Measurements from ENCODE around the gene RFPL3.
"Not testable (repeated sequence)": the region's sequence is repeated elsewhere in the genome, so short reads cannot be mapped to it uniquely, and the experiment has no call there.

Gene RFPL3
- 0 reads per million in 2 donors for total RNA-seq

DNA sequence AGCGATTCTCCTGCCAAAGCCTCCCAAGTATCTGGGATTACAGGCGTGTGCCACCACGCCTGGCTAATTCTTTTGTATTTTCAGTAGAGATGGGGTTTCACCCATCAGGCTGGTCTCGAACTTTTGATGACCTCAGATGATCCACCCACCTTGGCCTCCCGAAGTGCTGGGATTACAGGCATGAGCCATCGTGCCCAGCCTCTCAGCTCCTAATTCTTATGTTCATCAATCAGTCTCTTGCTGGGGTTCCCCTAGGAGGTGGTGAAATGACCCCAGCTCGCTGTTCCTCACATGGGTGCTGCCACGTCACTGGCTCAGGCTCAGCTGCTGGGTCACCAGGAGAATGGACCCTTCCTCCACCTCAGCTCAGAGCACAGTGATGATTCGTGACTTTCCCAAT lies at the start of gene RFPL3:
Gene RFPL3 (plus strand): TSS at position 301 of the 400 bp plus-strand sequence. CDS start 205 bp downstream, outside the sequence.
- DNase-seq, result not testable (repeated sequence)

DNA sequence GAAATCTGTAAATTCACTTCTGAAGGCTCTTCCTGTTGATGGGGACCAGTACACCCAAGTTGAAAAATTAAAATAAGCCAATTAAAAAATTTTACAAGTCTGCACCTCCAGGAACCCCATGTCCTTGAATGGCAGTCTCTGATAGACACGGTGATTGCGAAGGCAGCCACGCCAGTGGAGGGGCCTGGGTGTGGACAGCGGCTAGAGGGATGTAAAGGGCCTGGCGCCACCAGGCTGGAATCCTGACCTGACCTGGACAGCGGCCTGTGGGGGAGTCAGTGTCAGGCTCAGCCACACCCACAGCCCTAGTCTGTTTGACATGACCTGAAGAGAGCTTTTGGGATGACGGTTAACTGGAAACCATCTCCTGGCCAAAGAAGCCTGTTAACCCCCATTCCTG lies 49.5 kb upstream of the RFPL3 start:
- DNase-seq, result no peak

- no peak for DNase-seq
Observed at GRCh38 chr22:32308934-32309333, 48.7 kb upstream of the RFPL3 start.

DNA sequence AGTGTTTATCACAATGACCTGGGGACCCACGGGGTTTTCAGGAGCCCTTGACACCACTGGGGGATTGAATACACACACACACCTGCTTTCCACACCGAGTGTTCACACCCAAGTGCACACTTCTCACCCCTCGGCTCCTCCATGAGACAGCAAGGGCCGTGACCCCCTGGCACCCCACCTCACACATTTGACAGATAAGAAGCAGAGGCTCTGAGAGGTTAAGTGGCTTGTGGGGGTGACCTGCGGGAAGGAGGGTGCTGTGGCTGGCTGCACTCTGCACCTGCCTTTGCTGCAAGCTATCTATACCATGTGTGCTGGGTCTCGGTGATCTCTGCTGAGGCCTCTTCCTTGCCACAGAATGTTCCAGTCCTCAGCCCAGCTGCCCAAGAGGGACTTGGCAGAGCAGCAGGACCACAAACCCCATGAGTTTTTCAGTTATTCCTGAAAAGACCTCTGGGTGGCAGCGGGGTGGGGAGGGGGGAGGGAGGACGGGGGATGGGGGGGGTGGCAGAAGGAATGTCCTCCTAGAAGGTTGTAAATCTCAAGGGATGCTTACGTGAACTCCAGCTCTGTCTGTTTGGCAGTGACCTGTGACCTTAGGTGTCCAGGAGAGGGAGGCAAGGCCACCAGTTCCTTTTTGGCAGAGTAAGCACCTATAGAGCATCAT lies 47.9 kb upstream of the RFPL3 start:
- no peak for DNase-seq

DNA sequence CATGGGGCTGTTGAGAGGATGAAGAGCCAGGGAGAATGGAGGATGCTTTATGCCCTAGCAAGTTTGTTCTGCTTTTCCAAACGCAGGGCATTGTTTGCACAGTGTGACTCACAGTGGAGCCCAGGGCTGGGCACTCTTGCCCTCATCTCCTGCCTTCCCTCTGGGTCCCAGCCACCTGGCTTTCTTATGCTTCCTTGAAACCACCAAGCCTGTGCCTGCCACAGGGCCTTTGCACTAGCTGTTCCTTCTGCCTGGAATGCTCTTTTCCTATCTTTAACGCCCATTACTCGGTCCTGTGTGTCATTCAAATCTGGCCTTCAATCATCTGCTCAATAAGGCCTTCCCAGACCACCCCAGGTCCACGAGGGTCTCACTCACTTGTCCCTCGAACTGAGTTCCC lies 46.9 kb upstream of the RFPL3 start:
- DNase-seq, result no peak

DNA sequence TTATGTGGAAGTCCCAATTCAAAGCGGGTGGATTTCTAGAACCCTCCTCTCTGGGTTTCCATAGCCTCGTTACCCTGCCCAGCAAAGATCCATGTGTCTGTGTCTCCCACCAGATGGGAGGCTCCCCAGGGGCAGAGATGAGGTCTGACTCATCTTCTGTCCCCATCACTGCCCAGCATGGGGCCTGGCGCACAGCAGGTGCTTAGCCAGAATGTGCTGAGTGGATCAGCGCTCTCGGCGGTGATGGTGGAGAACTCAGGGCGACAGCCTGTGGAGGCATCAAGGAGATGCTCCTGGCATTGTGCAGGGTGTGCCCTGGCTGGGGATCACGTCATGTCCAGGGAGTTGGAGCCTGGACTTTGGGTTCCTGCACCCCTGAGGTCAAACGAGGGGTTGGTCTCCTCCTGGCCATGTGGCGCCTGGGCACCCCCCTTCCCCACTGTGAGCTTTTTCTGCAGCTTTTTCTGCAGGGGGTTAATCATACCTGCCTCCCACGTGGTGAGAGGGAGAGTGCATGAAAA lies 46.1 kb upstream of the RFPL3 start:
- no peak for DNase-seq

DNA sequence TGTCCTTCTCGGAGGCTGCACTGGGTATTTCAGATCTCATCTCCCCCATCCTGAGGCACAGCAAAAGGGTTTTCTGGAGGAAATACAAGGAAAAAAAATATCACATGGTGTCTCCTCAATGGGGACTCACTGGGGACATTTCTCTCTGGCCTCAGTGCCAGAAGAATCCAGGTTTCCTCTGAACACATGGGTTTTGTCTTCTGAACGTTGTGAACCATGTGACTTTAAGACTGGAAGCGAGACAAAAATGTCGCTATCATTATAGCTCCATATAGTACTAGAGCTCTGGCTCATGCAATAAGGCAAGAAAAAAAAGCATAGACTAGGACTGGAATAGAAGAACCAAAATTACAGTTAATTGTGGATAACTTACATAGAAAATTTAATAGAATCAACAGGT lies 44.9 kb upstream of the RFPL3 start:
- no peak for DNase-seq

- DNase-seq, result no peak
Observed at GRCh38 chr22:32313532-32313931, 44.1 kb upstream of the RFPL3 start.

DNA sequence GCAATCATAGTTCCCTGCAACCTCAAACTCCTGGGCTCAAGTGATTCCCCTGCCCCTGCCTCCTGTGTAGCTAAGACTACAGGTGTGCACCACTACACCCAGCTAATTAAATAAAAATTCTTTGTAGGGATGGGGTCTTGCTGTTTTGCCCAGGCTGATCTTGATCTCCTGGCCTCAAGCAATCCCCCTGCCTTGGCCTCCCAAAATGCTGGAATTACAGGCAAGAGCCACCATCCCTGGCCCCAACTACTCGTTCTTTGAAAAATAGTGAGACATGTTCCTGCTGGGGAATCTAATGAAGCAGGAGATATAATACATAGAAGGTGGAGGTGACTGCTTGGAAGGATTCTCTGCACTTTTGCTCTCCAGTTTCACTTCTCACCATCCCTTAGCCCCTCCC lies 40.1 kb upstream of the RFPL3 start:
- no peak for DNase-seq

- DNase-seq, result no peak
Observed at GRCh38 chr22:32318361-32318760, 39.3 kb upstream of the RFPL3 start.

DNA sequence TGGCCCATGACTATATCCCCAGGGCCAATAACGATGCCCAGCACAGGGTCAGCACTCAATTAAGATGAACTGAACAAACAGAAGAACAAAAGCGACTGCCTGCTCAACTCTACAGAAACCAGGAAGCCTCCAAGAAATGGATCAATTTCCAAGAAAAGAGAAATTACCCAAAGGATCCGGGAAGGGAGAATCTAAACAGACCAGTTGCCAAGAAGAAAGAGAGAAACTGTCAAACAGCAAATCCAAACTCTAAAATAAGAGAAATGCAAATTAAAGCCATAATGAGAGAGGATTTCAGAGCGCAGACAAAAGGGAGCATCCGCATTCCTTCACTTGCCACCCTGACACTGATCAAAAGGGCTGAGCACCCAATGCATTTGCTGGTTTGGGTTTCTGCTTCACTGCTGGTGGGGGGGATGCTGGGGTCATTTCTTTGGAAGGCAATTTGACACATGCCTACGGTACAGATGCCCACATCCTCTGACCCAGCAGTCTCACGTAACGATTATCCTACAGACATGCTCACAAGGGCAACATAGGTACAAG lies 37.7 kb upstream of the RFPL3 start:
- no peak for DNase-seq

- DNase-seq, result no peak
Observed at GRCh38 chr22:32322986-32323385, 34.7 kb upstream of the RFPL3 start.

DNA sequence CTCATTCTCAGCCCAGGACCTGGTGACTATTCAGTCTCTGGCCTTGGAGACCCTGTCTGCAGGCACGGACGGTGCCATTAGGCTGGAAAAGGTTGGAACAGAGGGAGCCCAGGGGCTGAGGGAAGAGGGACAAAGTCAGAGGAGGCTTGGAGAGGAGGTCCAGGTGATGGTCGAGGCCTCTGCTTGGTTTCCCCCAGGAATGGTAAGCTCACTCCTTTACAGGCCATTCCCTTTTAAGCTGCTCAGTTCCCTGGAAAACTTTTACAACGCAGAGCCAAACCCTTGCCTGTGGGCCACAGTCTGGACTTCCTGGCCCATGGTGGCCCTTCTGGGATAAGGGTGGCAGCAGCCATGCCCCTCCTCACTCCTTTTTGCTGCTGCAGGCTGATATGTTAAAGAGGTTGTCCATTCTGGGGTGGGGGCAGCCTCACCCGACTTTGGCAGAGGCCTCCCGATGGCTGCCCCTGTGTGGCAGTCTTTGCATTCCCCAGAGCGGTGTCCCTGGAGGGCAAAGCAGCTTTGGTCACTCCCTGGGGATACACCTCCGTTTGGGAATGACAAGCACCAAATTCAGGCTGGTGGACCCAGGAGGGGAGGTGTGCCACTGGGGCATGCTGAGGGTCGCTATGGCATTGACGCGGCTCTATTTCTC lies 34.0 kb upstream of the RFPL3 start:
- DNase-seq, result no peak

DNA sequence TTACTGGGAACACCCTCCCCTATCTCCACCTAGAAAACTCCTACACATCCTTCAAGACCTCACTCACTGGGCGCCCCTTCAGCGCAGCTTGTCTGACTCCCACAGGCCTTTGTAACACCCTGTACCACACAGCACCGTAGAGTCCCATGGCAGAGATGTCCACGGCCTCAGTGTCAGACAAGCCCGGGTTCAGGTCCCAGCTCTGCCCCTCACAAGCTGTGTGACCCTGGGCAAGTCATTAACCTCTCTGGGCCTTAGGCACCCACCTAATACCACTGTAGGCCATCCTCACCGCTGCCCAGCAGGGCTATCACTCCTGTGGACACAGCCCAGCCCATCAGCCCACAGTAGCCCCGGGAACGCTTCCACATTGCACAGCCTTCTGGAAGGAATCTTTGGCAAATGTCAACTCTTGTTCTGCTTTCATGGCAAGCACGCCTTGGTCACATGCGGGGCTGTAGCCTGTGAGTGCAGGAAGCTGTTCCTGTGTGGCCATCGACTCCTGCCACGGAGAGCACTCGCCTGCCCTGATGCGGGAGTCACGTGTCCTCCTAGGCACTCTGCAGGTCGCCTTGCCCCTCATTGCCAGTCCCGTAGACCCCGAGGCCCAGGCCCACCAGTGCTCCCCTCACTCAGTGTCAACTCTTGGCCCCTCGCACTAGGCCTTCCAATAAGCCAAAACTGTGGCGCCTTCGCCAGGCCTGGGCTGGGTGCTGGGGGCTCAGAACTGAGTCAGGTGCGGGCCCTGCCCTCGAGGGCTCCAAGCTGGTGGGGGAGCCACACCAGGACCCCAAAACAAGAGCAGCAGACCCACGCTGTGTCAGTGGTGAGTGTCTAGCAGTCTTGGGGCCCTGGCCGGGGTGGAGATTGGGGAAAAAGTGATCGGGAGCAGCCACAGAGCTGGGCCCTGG lies 32.9 kb upstream of the RFPL3 start:
- no peak for DNase-seq

GRCh38 chr22:32325416-32325801 lies 32.3 kb upstream of the RFPL3 start:
- DNase-seq, result no peak

- DNase-seq, result no peak
Observed at GRCh38 chr22:32325811-32326237, 31.8 kb upstream of the RFPL3 start.

DNA sequence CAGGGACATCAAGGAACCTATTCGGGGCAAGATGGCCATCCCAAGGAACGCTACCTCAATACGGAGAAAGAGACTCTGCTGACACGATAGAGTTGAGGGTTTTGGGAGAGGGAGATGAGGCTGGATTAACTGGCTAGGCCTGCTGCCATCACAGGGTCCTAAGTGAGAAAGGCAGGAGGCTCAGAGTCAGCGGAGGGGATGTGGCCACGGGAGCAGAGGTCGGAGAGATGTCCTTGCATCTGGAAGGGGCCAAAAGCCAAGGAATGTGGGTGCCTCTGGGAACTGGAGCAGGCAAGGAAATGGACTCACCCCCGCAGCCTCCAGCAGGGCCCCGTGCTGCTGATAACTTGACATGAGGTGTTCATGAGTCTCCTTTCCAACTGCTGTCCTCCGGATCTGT lies 31.0 kb upstream of the RFPL3 start:
- no peak for DNase-seq

GRCh38 chr22:32327066-32327465 lies 30.6 kb upstream of the RFPL3 start:
- no peak for DNase-seq

DNA sequence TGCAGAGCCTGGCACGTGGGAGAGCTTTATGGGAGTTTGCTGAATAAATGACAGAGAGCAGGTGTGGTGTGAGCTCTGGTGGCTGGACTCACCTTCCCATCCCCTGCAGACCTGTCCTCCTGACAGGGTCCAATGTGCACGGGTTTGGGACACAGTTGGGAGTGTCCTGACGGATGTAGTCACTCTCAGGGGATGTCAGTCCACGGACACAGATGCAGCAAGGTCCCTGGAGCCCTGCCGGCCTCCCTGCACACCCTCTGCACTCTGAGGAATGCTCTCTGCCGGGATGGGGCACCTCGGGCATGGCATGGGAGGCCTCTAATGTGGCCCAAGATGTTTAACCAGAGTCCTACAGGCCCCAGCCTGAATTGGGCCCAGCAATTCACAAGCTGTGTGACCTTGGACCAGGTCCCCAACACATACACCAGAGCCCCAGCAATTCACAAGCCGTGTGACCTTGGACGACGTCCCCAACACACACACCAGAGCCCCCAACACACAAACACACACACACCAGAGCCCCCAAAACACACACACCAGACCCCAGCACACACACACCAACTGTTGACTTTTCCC lies 30.0 kb upstream of the RFPL3 start:
- no peak for DNase-seq

GRCh38 chr22:32328306-32329201 lies 29.1 kb upstream of the RFPL3 start:
- no peak for DNase-seq

- no peak for DNase-seq
Observed at GRCh38 chr22:32329202-32329645, 28.4 kb upstream of the RFPL3 start.
